HG03025 (cell line): ENCODE results near the gene RHOXF2B.
"Not testable (repeated sequence)": the region's sequence is repeated elsewhere in the genome, so short reads cannot be mapped to it uniquely, and the experiment has no call there.

Experiments
- ATAC-seq: cut with Tn5 transposase; IDR thresholded peaks from one replicate; pipeline ENCODE4 v1.9.1; 2021; ENCODE audit warnings: mild to moderate bottlenecking, moderate library complexity; ENCODE audit not compliant: unreplicated experiment, low FRiP score

Gene RHOXF2B

DNA sequence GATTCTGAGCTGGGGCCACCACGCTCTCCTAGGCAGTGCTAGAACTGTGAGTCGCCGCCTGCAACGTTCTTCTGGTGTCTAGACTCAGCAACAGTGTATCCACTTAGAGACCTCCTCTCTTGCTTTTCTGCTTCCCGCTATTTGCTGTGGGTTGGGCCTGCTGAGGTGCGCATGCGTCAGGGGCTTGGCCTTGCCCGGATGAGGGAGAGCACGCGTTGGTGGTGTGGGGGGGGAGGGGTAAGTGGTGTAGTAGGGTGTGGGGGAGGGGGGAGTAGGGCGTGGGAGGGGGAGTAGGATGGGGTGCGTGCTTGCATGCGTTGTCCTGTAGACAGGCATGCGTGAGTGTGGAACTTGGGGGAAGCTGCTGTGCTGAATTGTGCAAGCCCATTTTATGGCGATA lies at the start of gene RHOXF2B:
RHOXF2B (minus strand) TSS at position 101 of the 400 bp plus-strand sequence. CDS start 138 bp downstream, outside the sequence.
- ATAC-seq, result not testable (repeated sequence)

- no peak for ATAC-seq
These were observed 48.0 kb upstream of the RHOXF2B start for GRCh38 chrX:120125444-120125843.

- no peak for ATAC-seq
These were observed 42.7 kb upstream of the RHOXF2B start for GRCh38 chrX:120120223-120120622.

GRCh38 chrX:120115438-120115963 lies 38.0 kb upstream of the RHOXF2B start, which contains the start of gene RHOXF1:
Gene RHOXF1, minus strand, starts transcription at chrX:120115913. Its CDS starts 51 bp downstream, at chrX:120115862.
- ATAC-seq, result no peak

DNA sequence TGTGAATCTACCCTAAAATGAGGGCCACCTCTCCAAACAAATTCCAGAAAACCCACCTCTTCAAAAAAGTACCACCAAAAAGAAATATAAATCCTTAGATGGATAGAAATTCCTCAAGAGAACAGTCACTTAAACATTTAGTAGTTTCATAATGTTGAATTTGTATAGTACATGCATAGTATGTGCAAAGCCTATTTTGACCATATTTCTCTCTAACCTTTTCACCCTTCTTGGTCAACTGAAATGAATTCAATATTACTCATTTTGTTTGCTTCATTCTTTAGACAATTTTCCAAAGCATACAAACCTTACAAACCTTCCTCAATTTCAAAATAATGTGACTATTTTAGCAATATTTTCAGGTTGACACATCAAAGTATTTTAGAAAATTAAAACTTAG lies 34.1 kb upstream of the RHOXF2B start:
- no peak for ATAC-seq

DNA sequence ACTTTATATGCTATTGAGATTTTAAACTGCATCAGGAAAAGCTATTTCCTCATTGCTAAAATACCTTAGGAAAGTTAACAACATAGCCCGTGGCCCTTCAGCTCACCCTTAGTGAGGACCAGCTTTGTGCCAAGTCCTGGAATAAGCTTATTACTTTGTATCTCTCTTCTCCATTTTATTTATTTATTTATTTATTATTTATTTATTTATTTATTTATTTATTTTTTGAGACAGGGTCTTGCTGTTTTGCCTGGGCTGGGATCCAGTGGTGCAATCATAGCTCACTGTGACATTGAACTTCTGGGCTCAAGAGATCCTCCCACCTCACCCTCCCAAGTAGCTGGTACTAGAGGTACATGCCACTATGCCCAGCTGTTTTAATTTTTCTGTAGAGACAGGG lies 31.9 kb upstream of the RHOXF2B start:
- no peak for ATAC-seq

DNA sequence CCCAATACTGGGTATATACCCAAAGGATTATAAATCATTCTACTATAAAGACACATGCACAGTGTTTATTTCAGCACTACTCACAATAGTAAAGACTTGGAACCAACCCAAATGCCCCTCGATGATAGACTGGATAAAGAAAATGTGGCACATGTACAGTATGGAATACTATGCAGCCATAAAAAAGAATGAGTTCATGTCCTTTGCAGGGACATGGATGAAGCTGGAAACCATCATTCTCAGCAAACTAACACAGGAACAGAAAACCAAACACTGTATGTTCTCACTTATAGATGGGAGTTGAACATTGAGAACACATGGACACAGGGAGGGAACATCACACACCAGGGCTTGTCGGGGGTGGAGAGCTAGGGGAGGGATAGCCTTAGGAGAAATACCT lies 27.2 kb upstream of the RHOXF2B start:
- ATAC-seq, result not testable (repeated sequence)

GRCh38 chrX:120101057-120101456 lies 23.6 kb upstream of the RHOXF2B start:
- ATAC-seq, result not testable (repeated sequence)

GRCh38 chrX:120090208-120090607 lies 12.7 kb upstream of the RHOXF2B start:
- ATAC-seq, result no peak

GRCh38 chrX:120087289-120088017 lies 10.0 kb upstream of the RHOXF2B start:
- ATAC-seq, result no peak

GRCh38 chrX:120085553-120086185 lies 8.2 kb upstream of the RHOXF2B start:
- not testable (repeated sequence) for ATAC-seq

GRCh38 chrX:120066169-120066568 lies 11.3 kb downstream of the RHOXF2B start:
- not testable (repeated sequence) for ATAC-seq

GRCh38 chrX:120042712-120043111 lies 34.8 kb downstream of the RHOXF2B start:
- not testable (repeated sequence) for ATAC-seq

DNA sequence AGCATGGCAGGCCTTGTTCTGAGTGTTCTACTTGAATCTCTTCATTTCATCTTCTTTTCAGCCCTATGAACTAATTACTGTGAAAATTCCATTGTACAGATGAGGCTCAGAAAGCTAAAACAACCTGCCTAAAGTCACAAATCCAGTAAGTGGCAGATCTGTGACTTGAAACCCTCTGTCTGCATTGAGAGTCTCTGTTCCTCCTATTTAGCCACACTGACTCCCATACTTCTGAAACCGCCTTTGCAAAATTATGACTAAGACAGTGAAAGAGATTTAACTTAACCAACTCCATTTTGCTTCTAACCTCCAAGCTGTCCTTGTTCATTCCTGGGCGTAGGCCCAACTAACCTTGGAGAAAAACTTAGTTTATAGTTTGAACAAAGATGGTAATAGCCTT lies 35.2 kb downstream of the RHOXF2B start:
- peak; percentile 89 for ATAC-seq

DNA sequence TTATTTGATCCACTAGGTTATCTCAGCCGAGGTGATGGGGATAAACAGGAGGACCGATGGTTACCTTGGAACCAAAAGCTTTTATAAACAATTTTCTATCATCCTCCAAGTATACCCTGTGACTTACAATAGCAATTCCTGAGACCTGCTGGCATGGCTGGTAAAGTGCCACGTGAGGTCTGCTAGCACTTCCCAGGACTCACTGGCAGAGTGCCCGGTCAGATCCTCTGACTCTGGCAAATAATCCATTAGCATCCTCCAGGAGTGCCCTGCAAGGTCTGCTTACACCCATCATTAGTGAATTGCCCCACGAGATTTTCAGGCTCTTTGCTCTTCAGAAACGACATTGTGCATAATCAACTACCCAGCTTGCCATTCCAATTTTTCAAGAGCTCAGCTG lies 37.3 kb downstream of the RHOXF2B start:
- not testable (repeated sequence) for ATAC-seq

DNA sequence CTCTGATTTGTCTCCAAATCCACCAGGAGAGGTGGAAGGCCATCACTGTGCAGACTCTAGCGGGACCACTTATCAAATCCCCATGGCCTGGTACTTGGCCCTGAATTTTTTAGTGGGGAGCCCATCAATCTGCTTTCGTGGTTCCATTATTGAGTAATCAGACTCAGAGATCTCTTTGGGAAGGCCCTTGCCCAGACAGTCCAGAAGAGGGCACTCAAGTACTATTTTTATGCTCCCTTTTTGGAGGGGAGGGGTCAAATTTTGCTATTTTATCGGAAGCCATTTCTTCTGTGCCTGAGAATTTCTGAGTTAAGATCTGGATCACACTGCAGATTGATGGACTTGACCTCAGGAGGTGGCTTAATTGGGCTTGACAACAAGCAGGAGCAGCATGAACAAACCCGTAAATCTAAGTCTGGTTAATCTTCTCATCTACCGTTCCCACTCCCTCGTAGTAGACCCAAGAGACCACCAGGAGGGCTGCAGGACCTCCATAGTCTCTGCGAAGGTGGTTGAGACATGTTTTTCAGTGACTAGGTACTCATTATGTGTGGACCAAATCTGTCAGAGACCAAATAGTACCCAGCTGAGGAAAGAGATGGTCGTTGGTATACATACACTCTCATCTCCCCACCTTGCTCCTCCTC lies 38.3 kb downstream of the RHOXF2B start:
- not testable (repeated sequence) for ATAC-seq

DNA sequence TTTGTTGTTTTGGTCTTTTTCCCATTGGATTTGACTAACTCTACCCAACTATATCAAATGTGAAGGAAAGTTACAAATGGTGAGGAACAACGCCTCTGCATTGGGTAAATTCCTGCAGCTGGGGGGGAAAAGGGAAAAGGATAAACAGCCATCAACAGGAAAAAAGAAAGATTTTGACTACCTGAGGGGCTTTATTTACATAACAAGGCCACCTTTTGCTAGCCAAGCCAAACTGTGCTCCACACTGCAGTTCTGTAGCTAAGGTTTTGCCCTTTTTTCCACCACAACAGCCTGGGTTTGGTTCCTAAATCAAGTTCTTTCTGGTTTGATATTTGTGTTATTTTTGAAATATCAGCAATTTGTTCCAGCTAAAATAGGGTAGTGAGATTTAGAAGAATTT lies 40.8 kb downstream of the RHOXF2B start:
- ATAC-seq, result no peak

DNA sequence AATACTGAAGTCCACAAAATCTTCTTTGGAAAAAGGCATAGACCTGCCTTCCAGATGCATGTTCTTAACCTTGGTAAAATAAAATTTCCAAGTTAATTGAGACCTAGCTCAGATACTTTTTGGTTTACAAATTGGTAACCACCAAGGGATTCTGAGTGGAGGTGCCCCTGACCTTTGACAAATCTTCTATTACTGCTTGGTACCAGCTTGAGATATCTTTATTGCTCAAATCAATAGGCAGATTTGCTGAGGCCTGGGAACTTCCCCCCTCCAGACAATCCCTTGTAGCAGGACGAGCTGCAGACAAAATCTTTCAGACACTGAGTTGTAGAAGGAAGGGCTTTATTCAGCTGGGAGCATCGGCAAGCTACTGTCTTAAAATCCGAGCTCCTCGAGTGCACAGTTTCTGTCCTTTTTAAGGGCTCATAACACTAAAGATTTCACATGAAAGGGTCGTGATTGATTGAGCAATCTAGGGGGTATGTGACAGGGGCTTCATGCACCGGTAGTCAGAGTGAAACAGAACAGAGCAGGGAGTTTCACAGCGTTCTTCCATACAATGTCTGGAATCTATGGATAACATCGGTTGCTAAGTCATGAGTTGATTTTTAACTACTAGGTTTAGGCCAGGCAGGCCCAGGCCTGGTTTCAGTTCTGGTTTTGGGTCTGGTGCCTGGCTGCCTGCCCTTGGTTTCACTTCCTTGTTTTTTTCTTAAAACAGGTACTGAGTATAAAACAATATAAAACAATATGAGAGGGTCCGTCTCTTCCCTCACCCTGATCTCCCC lies 41.8 kb downstream of the RHOXF2B start:
- peak; percentile 89 for ATAC-seq

DNA sequence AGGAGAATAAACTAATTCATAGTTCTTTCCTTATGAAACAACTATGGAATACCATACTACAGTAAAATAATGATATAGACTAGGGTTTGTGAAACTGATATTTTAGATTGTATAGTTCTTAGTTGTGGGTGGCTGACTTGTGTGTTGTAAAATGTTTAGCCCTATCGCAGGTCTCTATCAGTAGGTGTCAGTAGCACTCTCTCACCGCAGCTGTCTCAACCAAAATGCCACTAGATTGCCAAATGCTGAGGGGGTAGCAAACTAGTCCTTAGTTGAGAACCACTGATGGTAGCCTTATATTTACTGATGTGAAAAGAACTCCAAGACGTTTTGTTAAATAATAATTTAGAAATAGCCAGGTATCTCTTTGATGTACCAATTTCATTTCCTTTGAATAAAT lies 48.1 kb downstream of the RHOXF2B start:
- ATAC-seq, result no peak

DNA sequence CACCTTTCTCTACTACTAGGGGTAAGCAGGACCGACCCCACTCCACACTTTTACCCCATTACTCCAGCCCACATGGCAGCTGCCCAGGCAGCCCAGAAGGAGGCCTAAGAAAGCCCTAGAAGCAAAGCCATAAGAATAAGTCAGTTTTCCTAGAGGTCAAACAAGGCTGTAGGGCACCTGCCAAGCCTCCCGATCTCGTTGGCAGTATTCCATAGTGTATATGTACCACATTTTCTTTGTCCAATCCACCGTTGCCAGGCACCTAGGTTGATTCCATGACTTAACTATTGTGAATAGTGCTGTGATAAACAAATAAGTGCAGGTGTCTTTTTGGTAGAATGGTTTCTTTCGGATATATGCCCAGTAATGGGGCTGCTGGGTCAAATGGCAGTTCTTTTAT lies 54.2 kb downstream of the RHOXF2B start:
- no peak for ATAC-seq
